ENCODE data around the gene ABCC3.
"Not testable (repeated sequence)": the region's sequence is repeated elsewhere in the genome, so short reads cannot be mapped to it uniquely, and the experiment has no call there.

ABCC3 gene

GRCh38 chr17:50721194-50722010 is 86.7 kb downstream of the ABCC3 start:
- DNase-seq (ENCODE audit: low read depth in 1 of 2, low spot score in 1 of 2) = peak in 1 of 2 experiments; percentile 28
- Histone ChIP-seq H3K4me3 (replicated peaks; ENCODE audit: insufficient read depth, low read length) (peak overlapping the region; percentile 76), H3K27ac (replicated peaks) (peak overlapping the region; percentile 97), H3K27me3 (ENCODE audit: insufficient read depth, poor library complexity, severe bottlenecking) (no peaks in the 10 kb centered on the region)
- TF ChIP-seq GABPA (IDR thresholded peaks at IDR 0.05; ENCODE audit: low read depth) (peak; percentile 79), POLR2AphosphoS5 (IDR thresholded peaks at IDR 0.05; ENCODE audit: low read depth) (no peak)

- DNase-seq (ENCODE audit: low read depth in 1 of 2, low spot score in 1 of 2) = no peak
- Histone ChIP-seq H3K27me3 (ENCODE audit: insufficient read depth, poor library complexity, severe bottlenecking) (no peaks in the 10 kb centered on the region), H3K4me3 (replicated peaks; ENCODE audit: insufficient read depth, low read length) (peak overlapping the region; percentile 76; the same call in 1 of the 2 replicates), H3K27ac (replicated peaks) (no peak overlapping the region; the same call in 1 of the 2 replicates)
- no peak for TF ChIP-seq POLR2AphosphoS5 (IDR thresholded peaks at IDR 0.05; ENCODE audit: low read depth)
- no peak for TF ChIP-seq REST (IDR thresholded peaks at IDR 0.05; ENCODE audit: insufficient replicate concordance, low read depth)
- TF ChIP-seq GABPA (IDR thresholded peaks at IDR 0.05; ENCODE audit: low read depth) = no peak
- no peak for TF ChIP-seq SPI1 (IDR thresholded peaks at IDR 0.05; ENCODE audit: borderline replicate concordance, low read depth)
- TF ChIP-seq CTCF (IDR thresholded peaks at IDR 0.05; ENCODE audit: insufficient read depth, low read length) = no peak
Measured at GRCh38 chr17:50722746-50723145, 88.1 kb downstream of the ABCC3 start.

- not testable (repeated sequence) for H3K27ac ChIP-seq (replicated peaks); DNase-seq (ENCODE audit: low read depth in 1 of 2, low spot score in 1 of 2); H3K4me3 ChIP-seq (replicated peaks; ENCODE audit: insufficient read depth, low read length); H3K27me3 ChIP-seq (ENCODE audit: insufficient read depth, poor library complexity, severe bottlenecking)
Measured at GRCh38 chr17:50724622-50725021, 89.9 kb downstream of the ABCC3 start.

- TF ChIP-seq CTCF (IDR thresholded peaks at IDR 0.05; ENCODE audit: insufficient read depth, low read length) = no peak
- TF ChIP-seq SPI1 (IDR thresholded peaks at IDR 0.05; ENCODE audit: borderline replicate concordance, low read depth) = no peak
- Histone ChIP-seq H3K27ac (replicated peaks) (no peak overlapping the region), H3K4me3 (replicated peaks; ENCODE audit: insufficient read depth, low read length) (no peak overlapping the region), H3K27me3 (ENCODE audit: insufficient read depth, poor library complexity, severe bottlenecking) (no peaks in the 10 kb centered on the region)
- DNase-seq (ENCODE audit: low read depth in 1 of 2, low spot score in 1 of 2) = no peak
Measured at GRCh38 chr17:50725769-50726655, 91.3 kb downstream of the ABCC3 start.

- H3K27me3 ChIP-seq (ENCODE audit: insufficient read depth, poor library complexity, severe bottlenecking) = no peaks in the 10 kb centered on the region
- TF ChIP-seq SPI1 (IDR thresholded peaks at IDR 0.05; ENCODE audit: borderline replicate concordance, low read depth) = no peak
- no peak for TF ChIP-seq CTCF (IDR thresholded peaks at IDR 0.05; ENCODE audit: insufficient read depth, low read length)
- no peak overlapping the region for H3K4me3 ChIP-seq (replicated peaks; ENCODE audit: insufficient read depth, low read length)
- H3K27ac ChIP-seq (replicated peaks) = no peak overlapping the region
- DNase-seq (ENCODE audit: low read depth in 1 of 2, low spot score in 1 of 2) = no peak
Measured at GRCh38 chr17:50728112-50728429, 93.4 kb downstream of the ABCC3 start.

Data from HL-60 (cell line).